ENCODE data around the gene ADAD2. TPM values are rescaled to one million over a fixed set of nuclear protein-coding genes. Genes with fewer than 3 reads are reported as not detected.

The ADAD2 gene
- not detected in 2 replicates for total RNA-seq

GRCh38 chr16:84190731-84191388, at the start of gene ADAD2:
ADAD2 (plus strand) TSS chr16:84191157; CDS start chr16:84191231, 74 bp downstream.

GRCh38 chr16:84144859-84145639, 45.9 kb upstream of the ADAD2 start, which contains the start of the genes DNAAF1 and HSDL1:
DNAAF1 (plus strand) TSS chr16:84145308; CDS start chr16:84145441, 133 bp downstream.
HSDL1 (minus strand) TSS chr16:84145177; CDS start chr16:84131321, 13,856 bp downstream.

GRCh38 chr16:84186685-84187437, 4.1 kb upstream of the ADAD2 start, which contains the start of gene TAF1C:
TAF1C (minus strand) TSS chr16:84187057; CDS start chr16:84184988, 2,069 bp downstream.

DNA sequence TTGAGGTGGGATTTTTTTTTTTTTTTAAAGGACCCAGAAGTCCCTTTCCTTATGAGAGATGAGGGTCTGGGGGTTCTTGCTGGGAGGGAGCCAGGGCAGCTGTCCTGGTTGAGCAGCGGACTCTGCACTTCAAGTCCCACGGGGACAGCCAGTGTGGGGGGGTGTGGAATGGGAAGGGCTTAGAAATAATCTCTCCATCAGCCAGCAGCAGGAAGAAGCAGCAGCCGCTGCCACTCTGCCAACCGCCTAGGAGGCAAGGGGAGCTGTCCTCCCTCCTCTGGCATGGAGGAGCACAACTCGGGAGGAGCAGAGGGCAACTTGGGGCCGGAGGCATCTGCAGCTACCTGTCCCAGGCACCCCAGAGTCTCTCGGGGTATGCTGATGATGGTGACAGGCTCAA, 49.0 kb downstream of the ADAD2 start, which contains the start of gene KCNG4:
KCNG4 (minus strand) TSS at position 104 of the 400 bp plus-strand sequence. CDS start 2,527 bp downstream, outside the sequence.

Other genes starting within 250 kb of the ADAD2 start
- 1.9 and 2.7 TPM in 2 replicates for gene OSGIN1, start 237.9 kb upstream of the ADAD2 start, total RNA-seq
- under 0.01 TPM in 1 of 2 replicates, not detected in the other for gene NECAB2, start 222.9 kb upstream of the ADAD2 start, total RNA-seq
- not detected in 2 replicates for gene SLC38A8, start 148.4 kb upstream of the ADAD2 start, total RNA-seq
- gene MBTPS1, start 74.2 kb upstream of the ADAD2 start, total RNA-seq, result 92.7 and 93.7 TPM in 2 replicates
- gene HSDL1, start 46.0 kb upstream of the ADAD2 start, total RNA-seq, result 18.4 and 21.4 TPM in 2 replicates
- gene DNAAF1, start 45.8 kb upstream of the ADAD2 start, total RNA-seq, result under 0.01 TPM in 2 replicates
- gene TAF1C, start 4.1 kb upstream of the ADAD2 start, total RNA-seq, result 10.6 and 14.4 TPM in 2 replicates
- gene KCNG4, start 48.9 kb downstream of the ADAD2 start, total RNA-seq, result under 0.01 TPM in 1 of 2 replicates, not detected in the other
- 0.17 and 0.47 TPM in 2 replicates for gene WFDC1, start 103.7 kb downstream of the ADAD2 start, total RNA-seq
- gene ATP2C2, start 177.4 kb downstream of the ADAD2 start, total RNA-seq, result 0.69 TPM in 1 of 2 replicates, not detected in the other